HepG2 (cell line): ENCODE results near the gene ZG16. TPM values are rescaled to one million over a fixed set of nuclear protein-coding genes. Genes with fewer than 3 reads are reported as not detected.

ENCODE experiments used
- GTF2F1 ChIP-seq: fragments of 150-350 bp; IDR thresholded peaks from 2 replicates; pipeline ENCODE4 v1.6.1; 2014; ENCODE audit warnings: low read length
- HNRNPUL1 ChIP-seq: fragments of 200-400 bp; formaldehyde crosslinking; IDR thresholded peaks from 2 replicates; pipeline ENCODE4 v1.6.1; 2017; ENCODE audit warnings: low read depth, mild to moderate bottlenecking, low read length, moderate library complexity
- IRF1 ChIP-seq: sonication (generic); formaldehyde crosslinking; IDR thresholded peaks from 2 replicates; pipeline ENCODE4 v1.4.0; 2020; ENCODE audit warnings: low read depth, mild to moderate bottlenecking, missing genetic modification reagents
- KAT7 ChIP-seq: IDR thresholded peaks from 2 replicates; pipeline ENCODE4 v1.6.1; 2018; ENCODE audit warnings: borderline replicate concordance, missing compliant biosample characterization
- MIER3 ChIP-seq: IDR thresholded peaks from 2 replicates; pipeline ENCODE4 v1.6.1; 2016; ENCODE audit warnings: missing compliant biosample characterization, borderline replicate concordance
- MZF1 ChIP-seq: sonication (generic); formaldehyde crosslinking; IDR thresholded peaks from 2 replicates; pipeline ENCODE4 v1.8.1; 2023; ENCODE audit warnings: mild to moderate bottlenecking, missing genetic modification reagents, borderline replicate concordance
- NFYC ChIP-seq: IDR thresholded peaks from 2 replicates; pipeline ENCODE4 v1.6.1; 2016; ENCODE audit warnings: missing genetic modification reagents, missing compliant biosample characterization
- PHF8 ChIP-seq: sonication (generic); formaldehyde crosslinking; IDR thresholded peaks from 2 replicates; pipeline ENCODE4 v1.5.0; 2020; ENCODE audit warnings: missing genetic modification reagents
- RFXANK ChIP-seq: IDR thresholded peaks from 2 replicates; pipeline ENCODE4 v1.6.1; 2016
- RNF219 ChIP-seq: sonication (generic); formaldehyde crosslinking; IDR thresholded peaks from 2 replicates; pipeline ENCODE4 v1.5.0; 2020; ENCODE audit warnings: mild to moderate bottlenecking, missing genetic modification reagents
- RXRB ChIP-seq: IDR thresholded peaks from 2 replicates; pipeline ENCODE4 v1.6.1; 2016; ENCODE audit warnings: borderline replicate concordance, missing genetic modification reagents, missing compliant biosample characterization
- SNRNP70 ChIP-seq: fragments of 200-400 bp; formaldehyde crosslinking; IDR thresholded peaks from 2 replicates; pipeline ENCODE4 v1.6.1; 2017; ENCODE audit warnings: mild to moderate bottlenecking, low read depth, low read length, moderate library complexity
- STAG1 ChIP-seq: sonication (generic); formaldehyde crosslinking; IDR thresholded peaks from 2 replicates; pipeline ENCODE4 v1.4.0; 2020; ENCODE audit warnings: missing genetic modification reagents
- TCF12 ChIP-seq, 2 experiments: fragments of 450-650 bp in 1 of 2; sonication (generic) in 1 of 2; formaldehyde crosslinking in 1 of 2; IDR thresholded peaks; 2 replicates each; pipeline versions ENCODE4 v1.6.1 to v1.8.0; 2017 to 2022; ENCODE audit warnings: antibody characterized with exemption in 1 of 2, mild to moderate bottlenecking in 1 of 2, missing genetic modification reagents in 1 of 2, moderate library complexity in 1 of 2
- TFDP1 ChIP-seq: IDR thresholded peaks from 2 replicates; pipeline ENCODE4 v1.6.1; 2016; ENCODE audit warnings: missing compliant biosample characterization, missing genetic modification reagents, borderline replicate concordance
- TIGD3 ChIP-seq: sonication (generic); formaldehyde crosslinking; IDR thresholded peaks from 2 replicates; pipeline ENCODE4 v1.5.1; 2020; ENCODE audit warnings: mild to moderate bottlenecking, missing genetic modification reagents, borderline replicate concordance
- TRIM24 ChIP-seq: sonication (generic); formaldehyde crosslinking; IDR thresholded peaks from 2 replicates; pipeline ENCODE4 v1.8.0; 2022; ENCODE audit warnings: mild to moderate bottlenecking, missing genetic modification reagents
- ZNF263 ChIP-seq: sonication (generic); formaldehyde crosslinking; IDR thresholded peaks from 2 replicates; pipeline ENCODE4 v1.4.0; 2020; ENCODE audit warnings: missing genetic modification reagents
- ZNF414 ChIP-seq: sonication (generic); formaldehyde crosslinking; IDR thresholded peaks from 2 replicates; pipeline ENCODE4 v1.5.0; 2020; ENCODE audit warnings: missing genetic modification reagents
- ZNF451 ChIP-seq: sonication (generic); formaldehyde crosslinking; IDR thresholded peaks from 2 replicates; pipeline ENCODE4 v1.5.0; 2020; ENCODE audit warnings: mild to moderate bottlenecking, missing genetic modification reagents
- ZNF691 ChIP-seq: sonication (generic); formaldehyde crosslinking; IDR thresholded peaks from 2 replicates; pipeline ENCODE4 v1.4.0; 2020; ENCODE audit warnings: missing genetic modification reagents, low read depth, mild to moderate bottlenecking, borderline replicate concordance
- ZNF788 ChIP-seq: sonication (generic); formaldehyde crosslinking; IDR thresholded peaks from 2 replicates; pipeline ENCODE4 v1.5.0; 2020; ENCODE audit warnings: mild to moderate bottlenecking, missing genetic modification reagents, borderline replicate concordance
- polyA plus RNA-seq, 8 experiments: library from polyadenylated mRNA; depleted of rRNA in 3 of 8; stranded (reverse) in 7 of 8; unstranded in 1 of 8; fragments of >200 nt; fragmentation: Illumina TruSeq in 4 of 8; extraction: Trizol in 4 of 8; gene quantifications; 2 replicates each; pipeline versions ENCODE4 v1.2.1 to v1.2.3, GENCODE V29; 2011 to 2016; ENCODE audit warnings: low read depth in 4 of 8, missing spikeins in 1 of 8, mixed read lengths in 1 of 8; ENCODE audit not compliant: insufficient read depth in 1 of 8
- total RNA-seq, 5 experiments: library from RNA; depleted of rRNA; stranded (reverse); fragments of >200 nt; fragmentation: Illumina TruSeq; extraction: Trizol; gene quantifications; 2 replicates each; pipeline ENCODE4 v1.2.3, GENCODE V29; 2016; ENCODE audit warnings: low read depth in 1 of 5

ZG16 gene
- total and polyA plus RNA-seq, 2 of the 13 experiments (the other 11 are each of a cell fraction or from before 2014, with no cell fraction given), result 0.04 to 0.07 TPM

- TF ChIP-seq ZNF414 (CRISPR knock-in tag) (peak; percentile 80), ZNF263 (CRISPR knock-in tag) (peak; percentile 89), STAG1 (0 out of 2 replicates have a peak, but pooled peaks have one; percentile 31), RXRB (CRISPR knock-in tag) (peak; percentile 88), NFYC (CRISPR knock-in tag) (peak; percentile 83), RNF219 (CRISPR knock-in tag) (no peak), TRIM24 (no peak), MZF1 (no peak), SNRNP70 (no peak), KAT7 (peak; percentile 97), MIER3 (CRISPR knock-in tag) (peak; percentile 92; the same call in 1 of the 2 replicates), TFDP1 (CRISPR knock-in tag) (peak; percentile 96), GTF2F1 (0 out of 2 replicates have a peak, but pooled peaks have one; percentile 15), ZNF691 (CRISPR knock-in tag) (peak; percentile 90), TIGD3 (CRISPR knock-in tag) (no peak), IRF1 (CRISPR knock-in tag) (no peak), RFXANK (CRISPR knock-in tag) (0 out of 2 replicates have a peak, but pooled peaks have one; percentile 78), PHF8 (CRISPR knock-in tag) (peak; percentile 89), ZNF451 (peak; percentile 98), ZNF788 (peak; percentile 99), HNRNPUL1 (peak; percentile 77; the same call in 1 of the 2 replicates), TCF12 (IDR thresholded peaks at IDR 0.05) (no peak), TCF12 (CRISPR knock-in tag; IDR thresholded peaks at IDR 0.05) (peak; percentile 72; the same call in 1 of the 2 replicates)
These were observed 27.4 kb downstream of the ZG16 start (continued) for GRCh38 chr16:29805232-29806098.
